H9 (cell line): ENCODE results near the gene CCSER1. TPM values are rescaled to one million over a fixed set of nuclear protein-coding genes. Genes with fewer than 3 reads are reported as not detected.

ENCODE experiments used
- DNase-seq: peaks from one replicate; pipeline ENCODE4 v3.0.0-alpha.2; 2017
- H2AFZ ChIP-seq: one replicate; pipeline ENCODE4 v1.6.1; 2013; ENCODE audit warnings: mild to moderate bottlenecking, low read length, control low read depth, moderate library complexity
- H2AK5ac ChIP-seq: 2 replicates; pipeline ENCODE4 v1.6.1; 2013; ENCODE audit warnings: low read length, control low read depth, mixed read lengths; ENCODE audit not compliant: insufficient read length
- H2BK120ac ChIP-seq: one replicate; pipeline ENCODE4 v1.6.1; 2013; ENCODE audit warnings: low read depth, mild to moderate bottlenecking, low read length, control low read depth, inconsistent platforms; ENCODE audit not compliant: poor library complexity, severe bottlenecking
- H2BK12ac ChIP-seq: 2 replicates; pipeline ENCODE4 v1.6.1; 2013; ENCODE audit warnings: low read length, control low read depth, mixed read lengths, low read depth; ENCODE audit not compliant: insufficient read length
- H2BK15ac ChIP-seq: 2 replicates; pipeline ENCODE4 v1.6.1; 2013; ENCODE audit warnings: low read depth, low read length, control low read depth
- H2BK20ac ChIP-seq: one replicate; pipeline ENCODE4 v1.6.1; 2013; ENCODE audit warnings: low read depth, mild to moderate bottlenecking, low read length, control low read depth, inconsistent platforms; ENCODE audit not compliant: poor library complexity, severe bottlenecking
- H2BK5ac ChIP-seq: 2 replicates; pipeline ENCODE4 v1.6.1; 2013; ENCODE audit warnings: low read length, control low read depth, mixed read lengths; ENCODE audit not compliant: insufficient read length
- H3K14ac ChIP-seq: 2 replicates; pipeline ENCODE4 v1.6.1; 2013; ENCODE audit warnings: low read length, control low read depth; ENCODE audit not compliant: insufficient read depth
- H3K18ac ChIP-seq: 2 replicates; pipeline ENCODE4 v1.6.1; 2013; ENCODE audit warnings: low read depth, mild to moderate bottlenecking, mixed read lengths, low read length, control low read depth; ENCODE audit not compliant: insufficient read length
- H3K23ac ChIP-seq: 2 replicates; pipeline ENCODE4 v1.6.1; 2013; ENCODE audit warnings: low read length, control low read depth, mixed read lengths, low read depth; ENCODE audit not compliant: insufficient read length
- H3K23me2 ChIP-seq: 2 replicates; pipeline ENCODE4 v1.6.1; 2013; ENCODE audit warnings: low read depth, mild to moderate bottlenecking, mixed read lengths, low read length, control low read depth; ENCODE audit not compliant: insufficient read length, poor library complexity, severe bottlenecking
- H3K27ac ChIP-seq: 2 replicates; pipeline ENCODE4 v1.5.1; 2013; ENCODE audit warnings: low read length, control low read depth, mixed read lengths, low read depth; ENCODE audit not compliant: insufficient read length
- H3K27me3 ChIP-seq: 2 replicates; pipeline ENCODE4 v1.6.1; 2013; ENCODE audit warnings: low read length, control low read depth, inconsistent platforms; ENCODE audit not compliant: insufficient read depth
- H3K4ac ChIP-seq: 2 replicates; pipeline ENCODE4 v1.6.1; 2013; ENCODE audit warnings: low read depth, mild to moderate bottlenecking, control low read depth, inconsistent platforms, low read length, moderate library complexity
- H3K4me1 ChIP-seq: 2 replicates; pipeline ENCODE4 v1.6.1; 2013; ENCODE audit warnings: low read length, control low read depth, inconsistent platforms; ENCODE audit not compliant: insufficient read depth
- H3K4me2 ChIP-seq: 2 replicates; pipeline ENCODE4 v1.6.1; 2013; ENCODE audit warnings: low read length, control low read depth, mixed read lengths; ENCODE audit not compliant: insufficient read length, insufficient read depth
- H3K56ac ChIP-seq: 2 replicates; pipeline ENCODE4 v1.6.1; 2013; ENCODE audit warnings: low read depth, mild to moderate bottlenecking, mixed read lengths, low read length, control low read depth; ENCODE audit not compliant: insufficient read length
- H3K79me1 ChIP-seq: 2 replicates; pipeline ENCODE4 v1.6.1; 2013; ENCODE audit warnings: low read depth, mild to moderate bottlenecking, moderate library complexity, low read length, control low read depth, inconsistent platforms; ENCODE audit not compliant: insufficient read depth, poor library complexity, severe bottlenecking
- H3K79me2 ChIP-seq: 2 replicates; pipeline ENCODE4 v1.6.1; 2013; ENCODE audit warnings: low read length, control low read depth, inconsistent platforms; ENCODE audit not compliant: insufficient read depth
- H3K9ac ChIP-seq: 2 replicates; pipeline ENCODE4 v1.6.1; 2013; ENCODE audit warnings: low read length, control low read depth, mixed read lengths; ENCODE audit not compliant: insufficient read length; ENCODE audit errors: extremely low read depth
- H3K9me3 ChIP-seq: one replicate; pipeline ENCODE4 v1.6.1; 2013; ENCODE audit warnings: low read depth, low read length, inconsistent platforms; ENCODE audit not compliant: control insufficient read depth
- H3T11ph ChIP-seq: one replicate; pipeline ENCODE4 v1.6.1; 2013; ENCODE audit warnings: mild to moderate bottlenecking, low read length, control low read depth, inconsistent platforms
- H4K20me1 ChIP-seq: one replicate; pipeline ENCODE4 v1.6.1; 2013; ENCODE audit not compliant: control insufficient read depth, insufficient read length, insufficient read depth
- H4K5ac ChIP-seq: 2 replicates; pipeline ENCODE4 v1.6.1; 2013; ENCODE audit warnings: low read depth, mild to moderate bottlenecking, mixed read lengths, low read length, control low read depth; ENCODE audit not compliant: insufficient read length
- H4K8ac ChIP-seq: replicated peaks from 2 replicates; pipeline ENCODE4 v1.6.1; 2013; ENCODE audit warnings: low read length, control low read depth, mixed read lengths, low read depth; ENCODE audit not compliant: insufficient read length
- H4K91ac ChIP-seq: 2 replicates; pipeline ENCODE4 v1.6.1; 2013; ENCODE audit warnings: low read depth, mild to moderate bottlenecking, moderate library complexity, mixed read lengths, low read length, control low read depth; ENCODE audit not compliant: insufficient read length
- H3K27ac Mint-ChIP-seq, 3 experiments: 2 replicates in 2 of 3; 3 replicates in 1 of 3; pipeline ENCODE4 v1.8.0; 2020 to 2021; ENCODE audit warnings: mixed read lengths in 3 of 3, mild to moderate bottlenecking in 1 of 3, moderate library complexity in 1 of 3
- H3K27me3 Mint-ChIP-seq: 2 replicates; pipeline ENCODE4 v1.8.0; 2021; ENCODE audit warnings: low read depth, mild to moderate bottlenecking, moderate library complexity, mixed read lengths
- H3K36me3 Mint-ChIP-seq, 3 experiments: 2 replicates in 2 of 3; 3 replicates in 1 of 3; pipeline ENCODE4 v1.8.0; 2020 to 2021; ENCODE audit warnings: low read depth in 3 of 3, mixed read lengths in 3 of 3; ENCODE audit not compliant: insufficient read depth in 1 of 3
- H3K4me1 Mint-ChIP-seq, 2 experiments: 2 replicates each; pipeline ENCODE4 v1.8.0; 2020; ENCODE audit warnings: mixed read lengths in 2 of 2
- H3K4me3 Mint-ChIP-seq, 2 experiments: 2 replicates in 1 of 2; 3 replicates in 1 of 2; pipeline ENCODE4 v1.8.0; 2020 to 2021; ENCODE audit warnings: mild to moderate bottlenecking in 2 of 2, mixed read lengths in 2 of 2, moderate library complexity in 1 of 2
- H3K9me3 Mint-ChIP-seq, 2 experiments: 2 replicates in 1 of 2; 3 replicates in 1 of 2; pipeline ENCODE4 v1.8.0; 2020; ENCODE audit warnings: mild to moderate bottlenecking in 2 of 2, mixed read lengths in 2 of 2, moderate library complexity in 1 of 2
- WGBS: extraction: QIAGEN DNeasy Blood & Tissue Kit; methylation state at CpG from one replicate; pipeline ENCODE4 v1.1.7; 2013; ENCODE audit warnings: missing lambda C conversion rate, low lambda C conversion rate, mixed read lengths; ENCODE audit not compliant: insufficient read length; ENCODE audit errors: extremely low coverage; 5-methylcytosine and 5-hydroxymethylcytosine counted together
- total RNA-seq: library from RNA; stranded (reverse); gene quantifications from 2 replicates; pipeline ENCODE4 v1.2.1, GENCODE V29; 2021
- TF ChIP-seq, protein P1 (sequence below): fragments of 200-600 bp; sonication (generic); conservative IDR thresholded peaks from 3 replicates; pipeline ENCODE4 v1.8.0; 2021; ENCODE audit warnings: antibody characterized with exemption, mild to moderate bottlenecking

Gene CCSER1
- total RNA-seq, 1 experiment from 2014 or later = 0.37 TPM

DNA sequence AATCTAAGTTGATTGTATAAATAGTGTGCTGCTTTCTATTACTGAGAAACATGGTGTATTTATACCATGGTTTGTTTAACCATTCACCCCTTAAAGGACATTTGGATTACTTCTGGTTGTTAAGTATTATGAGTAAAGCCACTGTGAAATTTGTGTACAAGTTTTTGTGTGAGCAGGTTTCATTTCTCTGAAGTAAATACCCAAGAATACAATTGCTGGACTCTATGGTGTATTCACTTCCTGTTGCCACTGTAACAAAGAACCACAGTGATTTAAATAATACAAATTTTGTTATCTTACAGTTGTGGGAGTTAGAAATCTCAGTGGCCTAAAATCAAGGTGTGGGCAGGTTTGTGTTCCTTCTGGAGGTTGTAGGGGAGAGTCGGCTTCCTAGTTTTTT is 869.6 kb downstream of the CCSER1 start:
- Mint-ChIP-seq H3K9me3 (no peaks in the 10 kb centered on the region; a peak in 1 of 5 replicates), H3K4me1 (peaks cover 3 to 4% of the 10 kb centered on the region in 2 experiments; a peak in 3 of 4 replicates), H3K27me3 (no peaks in the 10 kb centered on the region; the same call in 1 of the 2 replicates), H3K36me3 (no peaks in the 10 kb centered on the region; a peak in 1 of 7 replicates), H3K27ac (no peak overlapping the region; a peak in 1 of 7 replicates), H3K4me3 (no peak overlapping the region)
- no peaks in the 10 kb centered on the region for H3K23me2 ChIP-seq
- no peaks in the 10 kb centered on the region for H3K9me3 ChIP-seq
- no peaks in the 10 kb centered on the region for H3K79me1 ChIP-seq
- TF ChIP-seq, protein P1, sequence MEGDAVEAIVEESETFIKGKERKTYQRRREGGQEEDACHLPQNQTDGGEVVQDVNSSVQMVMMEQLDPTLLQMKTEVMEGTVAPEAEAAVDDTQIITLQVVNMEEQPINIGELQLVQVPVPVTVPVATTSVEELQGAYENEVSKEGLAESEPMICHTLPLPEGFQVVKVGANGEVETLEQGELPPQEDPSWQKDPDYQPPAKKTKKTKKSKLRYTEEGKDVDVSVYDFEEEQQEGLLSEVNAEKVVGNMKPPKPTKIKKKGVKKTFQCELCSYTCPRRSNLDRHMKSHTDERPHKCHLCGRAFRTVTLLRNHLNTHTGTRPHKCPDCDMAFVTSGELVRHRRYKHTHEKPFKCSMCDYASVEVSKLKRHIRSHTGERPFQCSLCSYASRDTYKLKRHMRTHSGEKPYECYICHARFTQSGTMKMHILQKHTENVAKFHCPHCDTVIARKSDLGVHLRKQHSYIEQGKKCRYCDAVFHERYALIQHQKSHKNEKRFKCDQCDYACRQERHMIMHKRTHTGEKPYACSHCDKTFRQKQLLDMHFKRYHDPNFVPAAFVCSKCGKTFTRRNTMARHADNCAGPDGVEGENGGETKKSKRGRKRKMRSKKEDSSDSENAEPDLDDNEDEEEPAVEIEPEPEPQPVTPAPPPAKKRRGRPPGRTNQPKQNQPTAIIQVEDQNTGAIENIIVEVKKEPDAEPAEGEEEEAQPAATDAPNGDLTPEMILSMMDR = no peak
- no peak overlapping the region for H2BK15ac ChIP-seq
- H3K56ac ChIP-seq = no peak overlapping the region
- no peak overlapping the region for H2BK12ac ChIP-seq
- H3K18ac ChIP-seq = no peak overlapping the region
- H4K20me1 ChIP-seq = no peaks in the 10 kb centered on the region
- no peak overlapping the region for H2AFZ ChIP-seq
- H3T11ph ChIP-seq = no peak overlapping the region
- no peaks in the 10 kb centered on the region for H3K79me2 ChIP-seq
- no peak for DNase-seq
- no peak overlapping the region for H3K14ac ChIP-seq
- H4K8ac ChIP-seq = no peak overlapping the region
- H3K4ac ChIP-seq = no peak overlapping the region
- no peak overlapping the region for H3K9ac ChIP-seq
- no peak overlapping the region for H4K5ac ChIP-seq
- H2BK20ac ChIP-seq = no peak overlapping the region
- no peak overlapping the region for H2BK5ac ChIP-seq
- WGBS = no CpG with 5 or more reads among the region's 1 CpG
- no peak overlapping the region for H3K4me2 ChIP-seq
- no peak overlapping the region for H2BK120ac ChIP-seq
- H4K91ac ChIP-seq = no peak overlapping the region
- no peak overlapping the region for H3K27ac ChIP-seq
- no peaks in the 10 kb centered on the region for H3K27me3 ChIP-seq
- H3K23ac ChIP-seq = no peak overlapping the region
- no peak overlapping the region for H2AK5ac ChIP-seq
- H3K4me1 ChIP-seq = no peaks in the 10 kb centered on the region
